ENCODE measurements around the gene OR9A2. TPM values are rescaled to one million over a fixed set of nuclear protein-coding genes. Genes with fewer than 3 reads are reported as not detected.

The OR9A2 gene
- total RNA-seq (ENCODE audit: insufficient read depth, low replicate concordance): not detected

- no peak for DNase-seq (ENCODE audit: low spot score)
These were observed at the start of gene OR9A2 for GRCh38 chr7:143027032-143027431. TSS of gene OR9A2 (minus strand) at chr7:143027132. CDS start at chr7:143027132, 0 bp downstream.

GRCh38 chr7:143074141-143074540 is 47.2 kb upstream of the OR9A2 start:
- DNase-seq (ENCODE audit: low spot score): no peak

GRCh38 chr7:143073556-143073955 is 46.6 kb upstream of the OR9A2 start:
- no peak for DNase-seq (ENCODE audit: low spot score)

GRCh38 chr7:143069912-143070500 is 43.1 kb upstream of the OR9A2 start:
- no peak for DNase-seq (ENCODE audit: low spot score)

GRCh38 chr7:143068446-143068845 is 41.5 kb upstream of the OR9A2 start:
- DNase-seq (ENCODE audit: low spot score): peak; percentile 10

- no peak for DNase-seq (ENCODE audit: low spot score)
These were observed 36.8 kb upstream of the OR9A2 start for GRCh38 chr7:143063741-143064140.

GRCh38 chr7:143055754-143056153 is 28.8 kb upstream of the OR9A2 start:
- DNase-seq (ENCODE audit: low spot score): no peak

GRCh38 chr7:143054621-143055020 is 27.7 kb upstream of the OR9A2 start:
- no peak for DNase-seq (ENCODE audit: low spot score)

- no peak for DNase-seq (ENCODE audit: low spot score)
These were observed 25.1 kb upstream of the OR9A2 start, which contains the start of gene OR6V1 for GRCh38 chr7:143052041-143052440. TSS of gene OR6V1 (plus strand) at chr7:143052341. CDS start at chr7:143052341, 0 bp downstream.

GRCh38 chr7:143050931-143051330 is 24.0 kb upstream of the OR9A2 start:
- no peak for DNase-seq (ENCODE audit: low spot score)

- no peak for DNase-seq (ENCODE audit: low spot score)
These were observed 22.4 kb upstream of the OR9A2 start for GRCh38 chr7:143049362-143049761.

- DNase-seq (ENCODE audit: low spot score): no peak
These were observed 21.9 kb upstream of the OR9A2 start for GRCh38 chr7:143048827-143049226.

- no peak for DNase-seq (ENCODE audit: low spot score)
These were observed 20.4 kb upstream of the OR9A2 start for GRCh38 chr7:143047326-143047725.

- DNase-seq (ENCODE audit: low spot score): no peak
These were observed 19.5 kb upstream of the OR9A2 start for GRCh38 chr7:143046426-143046851.

GRCh38 chr7:143043391-143043790 is 16.5 kb upstream of the OR9A2 start:
- no peak for DNase-seq (ENCODE audit: low spot score)

- no peak for DNase-seq (ENCODE audit: low spot score)
These were observed 15.9 kb upstream of the OR9A2 start for GRCh38 chr7:143042790-143043271.

GRCh38 chr7:143042159-143042789 is 15.3 kb upstream of the OR9A2 start:
- no peak for DNase-seq (ENCODE audit: low spot score)

GRCh38 chr7:143041346-143041745 is 14.4 kb upstream of the OR9A2 start:
- no peak for DNase-seq (ENCODE audit: low spot score)

- DNase-seq (ENCODE audit: low spot score): no peak
These were observed 13.3 kb upstream of the OR9A2 start for GRCh38 chr7:143040209-143040715.

- no peak for DNase-seq (ENCODE audit: low spot score)
These were observed 11.7 kb upstream of the OR9A2 start for GRCh38 chr7:143038635-143039034.

GRCh38 chr7:143027683-143028082 is 751 bp upstream of the OR9A2 start:
- DNase-seq (ENCODE audit: low spot score): no peak

- no peak for DNase-seq (ENCODE audit: low spot score)
These were observed 1.6 kb downstream of the OR9A2 start for GRCh38 chr7:143025371-143025770.

- no peak for DNase-seq (ENCODE audit: low spot score)
These were observed 3.9 kb downstream of the OR9A2 start for GRCh38 chr7:143023047-143023446.

Data from umbilical cord (tissue), 2 donors.